Chondrocyte (in vitro differentiated cells): ENCODE results near the gene PPDPF. TPM values are rescaled to one million over a fixed set of nuclear protein-coding genes. Genes with fewer than 3 reads are reported as not detected.

Source experiments
- DNase-seq: peaks from one replicate; pipeline ENCODE4 v3.0.0; 2021; ENCODE audit warnings: mixed read lengths, low spot score
- H3K27ac Mint-ChIP-seq: one replicate; pipeline ENCODE4 v1.8.0; 2021; ENCODE audit warnings: mild to moderate bottlenecking, moderate library complexity, mixed read lengths; ENCODE audit not compliant: unreplicated experiment
- H3K27me3 Mint-ChIP-seq: 2 replicates; pipeline ENCODE4 v1.8.0; 2021; ENCODE audit warnings: low read depth, mixed read lengths
- H3K36me3 Mint-ChIP-seq: 2 replicates; pipeline ENCODE4 v1.8.0; 2021; ENCODE audit warnings: low read depth, mixed read lengths
- H3K4me1 Mint-ChIP-seq: 2 replicates; pipeline ENCODE4 v1.8.0; 2021; ENCODE audit warnings: low read depth, mild to moderate bottlenecking, mixed read lengths
- H3K4me3 Mint-ChIP-seq: one replicate; pipeline ENCODE4 v1.8.0; 2021; ENCODE audit warnings: mild to moderate bottlenecking, moderate library complexity, mixed read lengths; ENCODE audit not compliant: unreplicated experiment
- H3K9me3 Mint-ChIP-seq: 2 replicates; pipeline ENCODE4 v1.8.0; 2021; ENCODE audit warnings: low read depth, mixed read lengths
- CTCF ChIP-seq: fragments of 200-600 bp; sonication (generic); IDR thresholded peaks from 2 replicates; pipeline ENCODE4 v1.5.0; 2021; ENCODE audit warnings: antibody characterized with exemption, mild to moderate bottlenecking, moderate library complexity
- total RNA-seq: library from RNA; stranded (reverse); gene quantifications from 3 replicates; pipeline ENCODE4 v1.2.1, GENCODE V29; 2021

The PPDPF gene
- total RNA-seq, 1 donor from 2014 or later = 261 TPM

GRCh38 chr20:63536241-63536977, 15.8 kb downstream of the PPDPF start:
- no peaks in the 10 kb centered on the region for H3K36me3 Mint-ChIP-seq
- no peaks in the 10 kb centered on the region for H3K9me3 Mint-ChIP-seq
- TF ChIP-seq CTCF = no peak
- DNase-seq = no peak
- H3K27me3 Mint-ChIP-seq = no peaks in the 10 kb centered on the region
- no peak overlapping the region for H3K27ac Mint-ChIP-seq
- no peak overlapping the region for H3K4me3 Mint-ChIP-seq
- H3K4me1 Mint-ChIP-seq = peaks cover 10% of the 10 kb centered on the region

- Mint-ChIP-seq H3K27ac (no peak within 1 kb of the TSS), H3K4me1 (peaks cover 10% of the 10 kb centered on the region), H3K4me3 (peak within 1 kb of the TSS; percentile 35), H3K9me3 (no peaks in the 10 kb centered on the region), H3K36me3 (no peaks in the 10 kb centered on the region), H3K27me3 (no peaks in the 10 kb centered on the region)
- no peak for TF ChIP-seq CTCF
- DNase-seq = no peak
Measured at GRCh38 chr20:63536997-63537524, 16.5 kb downstream of the PPDPF start, which contains the start of gene PTK6. TSS of gene PTK6 (minus strand) at chr20:63537376. CDS start at chr20:63537314, 62 bp downstream.

GRCh38 chr20:63537525-63538203, 17.1 kb downstream of the PPDPF start:
- Mint-ChIP-seq H3K36me3 (no peaks in the 10 kb centered on the region), H3K4me1 (peaks cover 10% of the 10 kb centered on the region), H3K27me3 (no peaks in the 10 kb centered on the region), H3K4me3 (peak overlapping the region; percentile 35), H3K9me3 (no peaks in the 10 kb centered on the region), H3K27ac (no peak overlapping the region)
- TF ChIP-seq CTCF = peak; percentile 100
- no peak for DNase-seq

- Mint-ChIP-seq H3K4me3 (peak overlapping the region; percentile 35), H3K4me1 (peaks cover 10% of the 10 kb centered on the region)
Measured at GRCh38 chr20:63538204-63539091, 17.9 kb downstream of the PPDPF start.

More at GRCh38 chr20:63538204-63539091, 17.9 kb downstream of the PPDPF start:
- DNase-seq = no peak
- Mint-ChIP-seq H3K27ac (no peak overlapping the region), H3K27me3 (no peaks in the 10 kb centered on the region), H3K9me3 (no peaks in the 10 kb centered on the region), H3K36me3 (no peaks in the 10 kb centered on the region)
- TF ChIP-seq CTCF = peak; percentile 72
